GM21723 (cell line): ENCODE measurements around the gene PAQR6.
A peak's percentile ranks its signal among the peaks of the same experiment; 100 is the strongest.

Experiments used
- ATAC-seq: cut with Tn5 transposase; IDR thresholded peaks from one replicate; pipeline ENCODE4 v1.9.1; 2021; ENCODE audit warnings: mild to moderate bottlenecking, moderate library complexity; ENCODE audit not compliant: unreplicated experiment

PAQR6 gene

DNA sequence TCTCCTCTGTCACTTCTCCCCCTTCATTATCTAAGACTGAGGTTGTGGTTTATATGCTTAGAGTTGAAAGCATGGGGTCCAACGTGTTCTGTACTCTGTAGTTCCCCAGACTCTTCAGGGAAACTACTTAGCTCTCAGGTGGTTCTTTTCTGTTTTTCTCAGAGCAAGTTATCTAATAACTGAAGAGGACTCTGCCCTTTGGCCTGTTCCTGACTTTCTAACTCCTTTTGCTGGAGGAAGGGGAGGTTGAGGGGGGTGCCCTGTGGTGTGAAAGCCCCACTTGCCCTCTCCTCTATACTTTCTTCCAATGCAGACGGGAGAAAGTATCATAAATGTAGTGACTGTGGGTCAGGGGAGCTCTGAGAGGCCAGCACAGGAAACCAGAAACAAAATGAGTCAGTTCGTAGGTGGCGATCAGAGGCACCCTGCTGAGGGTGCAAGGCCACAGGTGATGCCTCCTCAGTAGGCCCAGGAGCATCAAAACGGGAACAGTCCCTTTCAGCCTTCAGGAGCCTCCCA, 49.0 kb downstream of the PAQR6 start:
- no peak for ATAC-seq

DNA sequence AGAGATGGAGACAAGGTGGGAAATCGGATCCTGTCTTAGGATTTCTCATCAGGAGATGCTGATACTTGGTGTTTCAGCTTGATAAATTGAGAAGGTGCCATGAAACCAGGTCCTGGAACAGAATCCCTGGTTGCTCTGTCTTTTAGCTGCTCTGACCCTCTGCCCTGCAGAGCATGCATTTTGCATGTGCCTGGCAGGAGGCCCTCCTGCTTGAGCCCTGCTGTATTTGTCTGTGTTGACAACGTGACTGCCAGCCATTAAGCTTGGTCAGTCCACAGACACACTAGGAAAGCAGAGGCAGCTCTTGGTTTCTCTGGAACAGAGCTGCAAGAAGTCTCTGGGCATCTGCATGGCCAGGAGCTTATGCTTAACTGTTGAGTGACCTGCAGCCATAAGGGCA, 51.4 kb downstream of the PAQR6 start:
- no peak for ATAC-seq

DNA sequence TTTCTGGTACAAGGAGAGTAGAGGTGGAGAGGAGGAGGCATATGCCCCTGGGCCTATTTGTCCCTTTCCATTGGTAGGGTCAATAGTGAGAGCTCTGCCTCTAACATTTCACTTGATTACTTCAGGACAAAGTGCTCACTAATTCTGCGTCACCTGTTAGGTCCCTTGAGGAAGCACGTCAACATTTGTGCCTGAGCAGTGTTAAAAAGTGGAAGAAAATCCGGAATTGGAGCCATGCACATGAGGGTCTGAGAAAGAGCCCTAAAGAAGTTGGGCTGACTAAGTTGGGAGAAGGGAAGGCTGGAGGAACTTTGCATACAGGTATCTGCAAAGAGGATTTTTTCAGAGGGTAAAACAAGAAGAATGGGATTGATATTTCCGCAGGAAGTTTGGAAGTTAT, 52.0 kb downstream of the PAQR6 start:
- ATAC-seq, result no peak

GRCh38 chr1:156194300-156194652, 53.6 kb downstream of the PAQR6 start:
- ATAC-seq, result peak; percentile 16

DNA sequence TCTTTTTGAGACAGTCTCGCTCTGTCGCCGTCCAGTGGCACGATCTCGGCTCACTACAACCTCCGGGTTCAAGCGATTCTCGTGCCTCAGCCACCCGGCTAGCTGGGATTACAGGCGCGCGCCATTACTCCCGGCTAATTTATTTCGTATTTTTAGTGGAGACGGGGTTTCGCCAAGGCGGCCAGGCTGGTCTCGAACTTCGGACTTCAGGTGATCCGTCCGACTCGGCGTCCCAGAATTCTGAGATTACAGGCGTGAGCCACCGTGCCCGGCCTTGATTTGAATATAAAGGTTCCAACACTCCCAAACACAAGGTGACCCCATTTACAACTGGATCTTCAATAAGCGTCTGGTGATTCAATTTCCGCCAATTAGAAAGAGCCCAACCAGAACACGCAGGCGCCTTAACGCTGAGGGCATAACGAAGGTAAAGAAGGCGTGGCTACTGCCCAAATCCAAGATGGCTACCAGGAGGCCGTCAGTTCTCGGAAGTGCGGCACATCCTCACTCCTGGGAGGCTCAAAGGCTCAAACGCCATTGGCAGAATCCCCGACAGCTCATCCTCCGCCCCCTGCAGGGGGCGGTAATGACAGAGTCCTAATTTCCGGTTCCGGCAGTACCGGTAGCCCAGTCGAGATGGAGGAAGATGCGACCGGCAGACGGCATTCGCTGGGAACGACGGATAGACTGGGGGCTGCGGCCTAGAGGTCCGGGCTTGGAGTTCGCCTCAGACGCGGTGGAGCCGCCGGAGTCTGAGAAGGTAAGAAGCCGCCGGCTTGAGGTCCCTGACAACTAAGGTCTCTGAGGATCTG, 54.2 kb downstream of the PAQR6 start, which contains the start of gene SLC25A44:
Gene SLC25A44 (plus strand): TSS at position 617 of the 812 bp plus-strand sequence. CDS start 5,744 bp downstream, outside the sequence.
- peak; percentile 89 for ATAC-seq
